Measurements from ENCODE around the gene PANK4.
A peak's percentile ranks its signal among the peaks of the same experiment; 100 is the strongest.

Gene PANK4

GRCh38 chr1:2544093-2544874 is 17.9 kb upstream of the PANK4 start:
- no peak for DNase-seq

DNA sequence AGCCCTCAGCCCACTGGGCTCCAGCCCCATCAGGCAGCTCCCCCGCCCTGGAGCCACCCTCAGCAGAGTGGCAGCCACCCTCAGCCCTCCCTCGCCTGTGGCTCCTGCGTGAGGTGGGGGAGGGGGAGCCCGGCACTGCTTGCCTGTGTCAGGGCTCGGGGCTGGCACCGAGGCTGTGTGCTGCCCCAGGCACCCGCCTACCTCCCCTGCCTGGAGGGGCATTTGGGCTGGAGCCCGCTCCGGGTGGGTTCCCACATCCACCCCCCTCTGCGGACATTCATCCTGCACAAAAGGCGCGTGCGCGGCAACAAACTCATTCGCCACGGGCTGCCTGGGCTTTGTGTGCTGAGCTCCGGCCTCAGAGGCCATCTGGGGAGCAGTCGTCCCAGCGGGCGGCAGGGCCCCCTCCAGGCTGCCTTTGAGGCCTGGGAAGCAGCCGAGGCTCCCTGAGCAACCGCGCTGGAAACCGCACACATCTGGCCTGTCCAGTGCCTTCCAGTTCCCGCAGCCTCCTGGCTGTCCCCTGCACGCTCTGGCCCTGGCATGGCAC is 17.2 kb upstream of the PANK4 start:
- DNase-seq, result no peak

- DNase-seq, result no peak
Observed at GRCh38 chr1:2542246-2542915, 16.0 kb upstream of the PANK4 start.

- DNase-seq, result no peak
Observed at GRCh38 chr1:2541619-2542245, 15.3 kb upstream of the PANK4 start.

DNA sequence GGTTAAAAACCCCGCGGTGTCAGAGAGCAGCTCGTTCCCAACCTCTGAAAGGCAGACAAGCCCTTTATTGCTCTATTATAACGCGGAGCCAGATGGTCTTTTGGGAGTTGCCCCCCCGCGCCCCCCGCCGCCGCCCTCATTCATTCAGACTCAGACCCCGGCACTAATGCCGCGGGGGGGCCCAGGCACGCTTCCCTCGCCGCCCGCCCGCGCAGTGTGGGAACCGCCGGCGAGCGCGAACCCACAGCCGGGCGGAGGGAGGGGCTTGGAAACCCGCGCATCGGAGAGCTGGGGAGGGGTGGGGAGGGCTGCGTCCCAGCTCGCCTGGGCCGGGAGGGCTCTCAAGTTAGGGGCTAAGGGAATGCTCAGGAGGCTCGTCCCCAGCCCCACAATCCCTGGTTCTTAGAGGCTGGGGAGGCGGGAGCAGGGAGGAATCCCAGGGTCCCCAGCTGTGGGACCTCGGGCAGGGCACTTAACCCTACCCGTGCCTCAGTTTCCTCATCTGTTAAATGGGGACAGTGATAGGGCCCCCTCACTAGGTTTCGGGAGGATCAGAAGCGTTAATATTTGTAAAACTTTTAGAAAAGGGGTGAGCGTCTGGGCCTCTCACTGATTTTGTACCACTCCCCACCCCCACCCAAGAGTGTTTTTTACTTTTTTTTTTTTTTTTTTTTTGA is 14.6 kb upstream of the PANK4 start:
- no peak for DNase-seq

- DNase-seq, result no peak
Observed at GRCh38 chr1:2539312-2539907, 13.0 kb upstream of the PANK4 start.

DNA sequence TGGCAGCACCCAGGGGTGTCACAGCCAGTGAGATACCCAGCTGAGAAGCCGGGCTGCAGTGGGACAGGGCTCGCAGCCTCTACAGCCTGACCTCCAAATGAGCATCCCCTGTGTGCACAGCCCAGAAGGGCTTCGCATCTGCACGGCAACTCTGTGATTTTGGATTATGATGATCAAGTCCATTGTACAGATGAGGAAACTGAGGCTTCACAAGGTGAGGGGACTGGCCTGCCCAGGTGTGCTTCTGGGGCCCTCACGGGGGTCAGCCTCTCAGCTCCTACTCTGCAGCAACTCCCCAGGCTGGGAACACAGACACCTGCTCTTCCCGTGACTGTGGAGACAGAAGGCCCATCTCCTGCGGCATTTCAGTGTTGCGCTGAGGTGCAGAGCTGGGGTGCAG is 12.5 kb upstream of the PANK4 start:
- no peak for DNase-seq

DNA sequence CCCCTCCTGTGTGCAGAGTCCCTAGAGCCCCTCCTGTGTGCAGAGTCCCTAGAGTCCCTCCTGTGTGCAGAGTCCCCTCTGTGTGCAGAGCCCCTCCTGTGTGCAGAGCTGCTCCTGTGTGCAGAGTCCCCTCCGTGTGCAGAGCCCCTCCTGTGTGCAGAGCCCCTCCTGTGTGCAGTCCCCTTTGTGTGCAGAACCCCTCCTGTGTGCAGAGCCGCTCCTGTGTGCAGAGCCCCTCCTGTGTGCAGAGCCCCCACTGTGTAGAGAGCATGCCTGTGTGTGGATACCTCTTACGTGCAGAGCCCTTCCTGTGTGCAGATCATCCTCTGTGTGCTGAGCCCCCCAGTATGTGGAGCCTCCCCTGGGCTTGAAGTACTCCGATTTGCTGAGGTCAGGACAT is 12.0 kb upstream of the PANK4 start:
- DNase-seq, result no peak

DNA sequence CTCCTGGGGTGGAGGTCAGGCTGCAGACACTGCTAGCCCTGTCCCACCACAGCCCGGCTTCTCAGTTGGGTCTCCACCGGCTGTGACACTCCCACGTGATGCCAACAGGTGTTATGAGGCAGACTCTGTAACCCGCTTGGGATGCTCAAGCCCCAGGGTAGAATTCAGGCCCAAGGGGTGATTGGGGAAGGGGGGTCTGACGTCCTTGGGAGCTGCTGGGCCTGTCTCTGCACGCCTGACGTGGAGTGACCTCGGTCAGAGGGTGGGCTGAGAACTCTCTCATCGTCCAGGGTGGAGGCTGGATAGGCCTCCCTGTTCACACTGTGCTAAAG is 11.4 kb upstream of the PANK4 start:
- no peak for DNase-seq

DNA sequence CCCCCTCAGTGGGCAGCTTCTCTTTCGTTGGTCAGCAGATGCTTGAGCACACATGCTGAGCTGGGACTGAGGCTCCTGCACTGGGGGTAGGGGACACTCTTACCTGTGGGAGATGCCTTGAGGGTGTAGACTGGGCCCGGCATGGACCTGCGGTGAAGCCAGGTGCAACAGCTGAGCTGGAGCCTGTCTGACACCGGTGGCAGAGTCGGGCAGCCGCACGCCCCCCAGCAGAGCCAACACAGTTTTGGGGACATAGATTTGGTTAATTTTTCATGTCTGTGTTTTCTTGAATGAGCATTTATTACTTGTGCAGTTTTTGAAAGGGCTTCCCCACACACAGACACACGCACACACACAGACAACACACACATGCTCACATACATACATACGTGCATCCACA is 9.6 kb upstream of the PANK4 start:
- peak; percentile 34 for DNase-seq

DNA sequence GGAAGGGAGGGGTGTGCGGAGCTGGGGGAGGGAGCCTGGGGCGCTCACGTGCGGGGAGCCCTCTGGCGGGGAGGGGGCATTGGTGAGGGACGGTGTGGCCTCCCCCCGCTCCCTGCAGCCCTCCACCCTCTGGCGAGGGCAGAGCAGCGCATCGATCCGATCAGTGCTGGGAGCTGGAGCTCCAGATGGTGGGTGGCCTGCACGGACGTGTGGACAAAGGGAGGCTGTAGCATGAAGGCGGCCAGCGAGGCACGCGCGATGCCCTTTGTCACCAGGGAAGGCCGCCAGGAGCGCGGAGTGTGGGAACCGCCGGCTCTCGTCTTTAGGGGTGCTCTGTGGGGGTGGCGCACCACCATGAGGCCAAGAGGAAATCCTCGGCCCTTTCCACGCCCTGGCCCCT is 9.1 kb upstream of the PANK4 start:
- DNase-seq, result no peak

DNA sequence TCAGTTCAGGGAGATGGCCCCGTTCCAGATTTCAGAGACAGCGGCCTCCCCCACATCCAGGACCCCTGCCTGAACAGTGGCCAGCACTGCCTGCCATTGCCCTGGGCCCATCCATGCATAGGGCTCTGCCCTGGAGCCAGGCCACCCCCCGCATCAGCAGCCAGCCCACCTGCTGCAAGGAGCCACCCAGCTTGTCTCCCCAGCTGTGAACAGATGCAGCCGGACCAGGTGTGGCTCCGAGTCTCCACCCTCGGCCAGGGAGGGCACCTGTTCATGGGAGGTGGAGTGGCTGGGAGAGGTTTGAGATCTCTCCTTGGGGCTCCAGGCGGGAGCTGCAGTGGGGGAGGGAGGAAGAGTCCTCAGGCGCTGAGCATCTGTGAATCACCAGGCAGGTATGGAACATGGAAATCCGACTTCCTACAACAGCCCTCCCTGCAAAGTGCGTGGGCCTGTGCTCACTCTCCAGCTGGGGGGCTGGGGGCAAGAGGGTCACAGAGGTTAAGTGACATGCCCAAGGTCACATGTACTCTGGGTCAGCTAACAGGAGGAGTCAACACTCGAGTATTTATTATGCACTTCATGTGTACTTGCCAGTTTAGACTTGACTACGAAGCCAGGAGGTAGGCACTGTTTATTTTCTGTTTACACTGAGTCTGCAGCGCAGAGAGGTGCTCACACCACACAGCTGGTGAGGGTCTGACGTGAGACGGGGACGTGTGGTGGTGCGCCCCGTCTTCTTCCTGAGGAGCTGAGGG is 8.5 kb upstream of the PANK4 start:
- DNase-seq, result peak; percentile 97

- no peak for DNase-seq
Observed at GRCh38 chr1:2534315-2534686, 7.9 kb upstream of the PANK4 start.

- no peak for DNase-seq
Observed at GRCh38 chr1:2533365-2533764, 7.0 kb upstream of the PANK4 start.

- no peak for DNase-seq
Observed at GRCh38 chr1:2532485-2533160, 6.2 kb upstream of the PANK4 start.

GRCh38 chr1:2530513-2531361 is 4.3 kb upstream of the PANK4 start:
- peak; percentile 84 for DNase-seq

DNA sequence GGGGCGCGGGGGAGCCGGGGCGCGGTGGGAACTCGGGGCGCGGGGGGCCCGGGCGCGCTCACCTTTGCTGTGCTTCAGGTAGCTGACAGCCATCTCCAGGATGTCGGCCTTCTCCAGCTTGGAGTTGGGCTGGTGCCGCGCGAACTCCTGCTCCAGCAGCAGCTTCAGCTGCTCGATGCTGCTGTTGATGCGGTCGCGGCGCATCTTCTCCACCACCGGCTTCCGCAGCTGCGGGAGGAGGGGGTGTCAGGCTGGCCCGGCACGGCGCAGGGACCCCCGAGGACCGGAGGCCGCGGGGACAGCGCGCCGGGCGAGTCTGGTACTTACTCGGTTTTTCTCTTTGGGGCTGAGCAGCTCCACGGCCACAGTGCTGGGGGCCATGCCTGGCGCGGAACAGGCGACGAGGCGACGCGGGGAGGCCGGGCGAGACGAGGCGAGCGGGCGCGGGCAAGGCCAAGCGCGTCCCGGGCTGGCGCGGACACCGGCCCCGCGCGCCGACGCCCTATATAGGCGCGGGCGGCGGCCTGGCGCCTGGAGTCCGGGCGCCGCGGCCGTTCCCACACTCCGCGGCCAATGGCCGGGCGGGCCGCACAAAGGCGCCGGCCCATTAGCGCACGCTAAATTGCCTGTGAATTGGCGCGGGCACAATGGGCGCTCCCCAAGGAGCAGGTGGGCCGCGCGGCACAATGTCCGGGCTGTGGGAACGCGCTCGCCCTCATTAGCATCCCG is 3.6 kb upstream of the PANK4 start, which contains the start of gene HES5:
Gene HES5 (minus strand): TSS at position 480 of the 729 bp plus-strand sequence. CDS start 99 bp downstream, at position 381.
- peak; percentile 68 for DNase-seq

DNA sequence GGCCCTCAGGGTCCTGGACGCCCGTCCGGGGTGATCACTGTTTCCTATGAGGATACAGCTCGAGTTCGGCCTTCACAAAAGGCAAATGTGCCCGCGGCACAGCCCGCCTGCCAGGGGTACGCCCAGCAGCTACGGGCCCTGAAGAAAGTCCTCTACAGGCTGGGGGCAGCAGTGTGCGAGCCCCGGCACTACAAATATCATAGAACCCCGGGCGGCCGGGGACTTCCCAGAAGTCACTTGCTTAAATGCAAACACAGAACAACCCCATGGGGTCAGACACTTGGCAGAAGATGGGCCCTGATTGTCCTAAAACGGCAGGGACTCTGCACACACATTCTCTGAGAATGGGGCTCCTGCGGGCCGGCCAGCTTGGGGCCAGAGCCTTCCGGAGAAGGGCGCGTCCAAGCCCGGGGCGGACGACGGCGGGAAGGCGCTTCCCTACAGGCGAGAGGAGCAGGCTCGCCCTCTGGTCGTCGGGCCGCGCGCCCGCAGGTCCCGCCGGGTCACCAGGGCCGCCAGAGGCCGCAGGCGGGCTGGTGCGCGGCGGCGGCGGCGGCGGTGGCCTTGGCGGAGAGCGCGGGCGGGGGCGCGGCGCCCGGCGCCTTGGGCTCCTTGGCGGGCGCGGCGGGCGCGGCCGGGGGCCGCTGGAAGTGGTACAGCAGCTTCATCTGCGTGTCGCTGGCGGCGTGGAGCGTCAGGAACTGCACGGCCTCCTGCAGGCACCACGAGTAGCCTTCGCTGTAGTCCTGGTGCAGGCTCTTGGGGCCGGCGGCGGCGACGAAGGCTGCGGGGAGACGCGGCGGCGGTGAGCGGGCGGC is 2.8 kb upstream of the PANK4 start:
- DNase-seq, result no peak

GRCh38 chr1:2528611-2528965 is 2.2 kb upstream of the PANK4 start:
- DNase-seq, result no peak
